A549 treated with DMSO at 1 μM for 4 hours (cell line): ENCODE data around the gene KLHL3. TPM values are rescaled to one million over a fixed set of nuclear protein-coding genes. Genes with fewer than 3 reads are reported as not detected.

Source experiments
- total RNA-seq: library from RNA; stranded (reverse); fragments of 200-300 nt; extraction: Qiagen RNA extraction; gene quantifications from 5 replicates; pipeline ENCODE4 v1.2.3, GENCODE V29; 2022; ENCODE audit warnings: low read depth

The KLHL3 gene
- total RNA-seq: 0.06 to 0.30 TPM (median 0.19 TPM) in 5 replicates

GRCh38 chr5:137735555-137736284 lies at the start of gene KLHL3:
KLHL3 (minus strand) TSS chr5:137736089; CDS start chr5:137735646, 443 bp downstream.

GRCh38 chr5:137754188-137754960 lies 18.5 kb upstream of the KLHL3 start, which contains the start of gene HNRNPA0:
HNRNPA0 (minus strand) TSS chr5:137754363; CDS start chr5:137754066, 297 bp downstream.

Other genes starting within 250 kb of the KLHL3 start
- gene SPOCK1, start 236.8 kb downstream of the KLHL3 start, total RNA-seq: 13.6 to 24.2 TPM (median 21.3 TPM) in 5 replicates
- 51.2 to 55.2 TPM (median 53.0 TPM) in 5 replicates for gene HNRNPA0, start 18.3 kb upstream of the KLHL3 start, total RNA-seq
- gene MYOT, start 131.8 kb upstream of the KLHL3 start, total RNA-seq: not detected in 5 replicates
- 0.06 to 0.08 TPM in 2 of 5 replicates, not detected in the others for gene PKD2L2, start 153.4 kb upstream of the KLHL3 start, total RNA-seq